Islet precursor cell (in vitro differentiated cells): Measurements from ENCODE around the gene CAMK2A.

Experiments
- DNase-seq: peaks from one replicate; pipeline ENCODE4 v3.0.0-alpha.2; 2018

The CAMK2A gene

DNA sequence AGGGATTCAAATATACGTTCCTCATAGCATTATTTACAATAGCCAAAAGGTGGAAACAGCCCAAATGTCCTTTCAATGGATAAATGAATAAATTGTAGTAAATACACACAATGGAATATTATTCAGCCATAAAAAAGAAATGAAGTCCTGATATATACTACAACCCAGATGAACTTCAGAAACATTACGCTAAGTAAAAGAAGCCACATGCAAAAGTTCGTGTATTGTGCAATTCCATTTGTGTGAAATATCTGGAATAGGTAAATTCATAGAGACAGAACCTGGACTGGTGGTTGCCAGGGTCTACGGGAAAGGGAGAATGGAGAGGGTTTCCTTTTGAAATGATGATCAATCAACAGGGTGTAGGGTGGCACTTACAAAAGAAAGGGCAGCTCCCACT, 25.7 kb upstream of the CAMK2A start:
- DNase-seq: no peak

DNA sequence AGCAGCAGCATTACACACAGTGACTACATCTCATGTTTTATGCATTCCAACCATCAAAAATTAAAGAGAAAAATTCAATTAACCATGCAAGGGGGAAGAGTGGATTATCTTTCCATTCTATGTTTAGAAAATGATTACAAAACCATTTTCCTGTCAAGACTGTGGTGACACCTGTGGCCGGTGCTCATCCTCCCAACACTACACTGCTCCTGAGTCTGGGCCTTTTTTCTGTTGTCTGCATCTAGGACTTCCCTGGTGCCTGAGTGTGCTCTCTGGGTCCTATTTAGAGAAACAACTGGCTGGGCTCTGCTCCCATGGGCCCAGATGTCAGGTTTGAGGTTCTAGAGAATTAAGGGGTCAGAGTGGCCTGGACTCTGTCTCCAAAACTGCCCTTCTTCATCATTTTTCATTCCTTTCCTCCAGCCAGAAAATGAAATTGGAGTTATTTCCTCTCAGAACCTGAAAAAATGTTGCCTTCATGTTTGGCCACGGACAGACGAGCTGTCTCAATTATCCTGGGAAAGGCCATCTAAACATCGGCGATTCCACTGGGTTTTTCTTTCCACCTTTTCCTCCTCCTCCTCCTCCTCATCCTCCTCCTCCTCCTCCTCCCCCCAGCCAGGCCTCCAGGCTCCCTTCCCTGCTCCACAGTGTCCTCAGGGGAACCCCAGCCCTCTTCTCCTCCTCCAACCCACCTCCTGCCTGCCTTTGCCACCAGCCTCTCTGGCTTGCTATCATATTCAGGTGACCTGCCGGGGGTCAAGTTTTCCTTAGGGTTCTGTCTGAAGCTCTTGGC, 24.5 kb upstream of the CAMK2A start:
- DNase-seq: no peak

DNA sequence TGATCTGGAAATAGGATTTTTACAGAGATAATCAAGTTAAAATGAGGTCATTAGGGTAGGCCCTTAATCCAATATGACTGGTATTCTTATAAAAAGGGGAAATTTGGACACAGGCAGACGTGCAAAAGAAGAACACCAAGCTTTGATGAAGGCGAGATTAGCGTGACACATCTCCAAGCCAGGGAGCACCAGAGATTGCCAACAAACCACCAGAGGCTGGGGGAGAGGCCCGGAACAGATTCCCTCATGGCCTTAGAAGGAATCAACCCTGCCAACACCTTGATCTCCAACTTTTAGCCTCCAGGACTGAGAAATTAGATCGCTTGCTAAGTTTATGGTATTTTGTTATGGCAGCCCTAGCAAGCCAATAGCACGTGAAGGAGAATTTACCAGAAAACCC, 23.9 kb upstream of the CAMK2A start:
- no peak for DNase-seq

DNA sequence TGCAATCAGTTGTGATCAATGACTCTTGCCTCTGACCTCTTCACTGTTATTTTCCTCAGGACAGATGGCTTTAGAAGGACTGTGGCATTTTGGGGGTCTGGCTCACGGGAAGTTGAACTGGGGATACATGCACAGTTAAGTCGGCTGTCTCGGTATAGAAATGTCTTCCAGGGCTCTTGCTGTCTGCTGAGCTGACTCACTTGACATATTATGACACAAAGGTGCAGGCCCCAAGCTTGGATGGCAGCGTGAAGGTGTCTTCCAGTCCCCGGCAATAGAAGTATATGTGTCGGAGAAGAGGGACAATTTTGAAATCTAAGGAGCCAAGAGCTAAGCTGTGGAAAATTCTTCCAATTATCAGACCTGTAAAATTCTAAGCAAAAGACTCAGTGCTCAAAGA, 22.9 kb upstream of the CAMK2A start:
- DNase-seq: no peak

DNA sequence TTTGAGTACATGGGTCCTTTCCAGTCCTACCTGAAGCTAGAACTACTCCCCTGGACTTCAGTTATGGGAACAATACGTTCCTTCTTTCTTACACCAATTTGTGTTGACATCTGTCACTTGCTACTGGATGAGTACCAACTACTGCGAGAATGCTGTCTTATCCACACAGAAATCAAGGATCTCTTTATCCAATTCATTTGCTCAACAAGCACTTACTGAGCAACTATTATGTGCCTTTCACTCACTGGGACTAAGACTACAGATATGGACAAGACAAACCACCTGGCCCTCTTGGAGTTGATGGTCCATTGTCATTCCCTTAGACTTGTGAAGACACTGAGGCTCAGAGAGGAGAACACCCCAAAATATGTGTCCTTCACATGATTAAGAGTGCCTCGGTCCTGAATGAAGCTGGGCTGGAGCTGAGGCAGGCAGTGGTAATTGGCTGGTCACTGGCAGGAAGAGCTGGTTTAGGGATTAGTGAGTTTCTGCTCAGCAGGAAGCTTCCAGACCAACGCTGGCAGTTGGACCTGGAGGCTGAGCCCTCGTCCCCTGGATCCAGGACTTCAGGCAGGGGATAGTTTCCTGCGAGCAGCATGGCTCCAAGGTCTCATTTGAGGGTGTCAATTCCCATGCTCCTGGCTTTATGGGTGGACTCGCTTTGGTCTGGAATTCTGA, 21.6 kb upstream of the CAMK2A start:
- no peak for DNase-seq

DNA sequence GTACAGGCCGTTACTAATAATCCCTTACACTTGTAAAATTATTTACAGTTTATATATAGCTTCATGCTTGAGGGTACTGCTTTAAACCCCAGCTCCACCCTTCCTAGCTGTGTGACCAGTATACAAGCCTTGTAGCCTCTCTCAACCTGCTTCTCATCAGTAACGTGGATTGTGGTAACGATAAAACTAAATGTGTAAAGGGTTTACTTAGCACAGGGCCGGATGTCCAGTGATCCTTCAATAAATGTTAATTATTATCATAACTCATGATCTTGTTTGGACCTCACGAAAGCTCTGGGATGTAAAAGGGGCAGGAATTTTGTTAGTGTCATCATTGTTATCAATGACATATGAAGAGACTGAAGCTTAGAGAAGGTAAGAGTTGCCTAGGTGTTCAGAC, 20.7 kb upstream of the CAMK2A start:
- DNase-seq: no peak

DNA sequence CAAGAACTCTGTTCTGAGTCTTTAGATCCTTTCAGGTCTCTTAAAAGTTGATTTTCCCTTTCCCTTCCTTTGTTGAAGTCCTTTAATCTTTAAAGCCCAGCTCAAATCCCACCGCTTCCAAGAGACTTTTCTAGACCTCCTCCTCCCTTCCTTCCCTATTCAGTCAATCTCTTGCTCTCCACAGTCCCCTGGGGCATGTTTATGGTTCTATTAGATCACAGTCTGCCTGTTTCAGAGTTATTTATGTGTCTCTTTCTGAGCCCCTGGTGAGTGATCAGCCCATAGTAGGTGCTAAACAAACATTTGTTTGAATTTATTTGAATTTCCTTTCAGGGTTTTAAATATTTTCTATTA, 20.3 kb upstream of the CAMK2A start:
- DNase-seq: no peak

DNA sequence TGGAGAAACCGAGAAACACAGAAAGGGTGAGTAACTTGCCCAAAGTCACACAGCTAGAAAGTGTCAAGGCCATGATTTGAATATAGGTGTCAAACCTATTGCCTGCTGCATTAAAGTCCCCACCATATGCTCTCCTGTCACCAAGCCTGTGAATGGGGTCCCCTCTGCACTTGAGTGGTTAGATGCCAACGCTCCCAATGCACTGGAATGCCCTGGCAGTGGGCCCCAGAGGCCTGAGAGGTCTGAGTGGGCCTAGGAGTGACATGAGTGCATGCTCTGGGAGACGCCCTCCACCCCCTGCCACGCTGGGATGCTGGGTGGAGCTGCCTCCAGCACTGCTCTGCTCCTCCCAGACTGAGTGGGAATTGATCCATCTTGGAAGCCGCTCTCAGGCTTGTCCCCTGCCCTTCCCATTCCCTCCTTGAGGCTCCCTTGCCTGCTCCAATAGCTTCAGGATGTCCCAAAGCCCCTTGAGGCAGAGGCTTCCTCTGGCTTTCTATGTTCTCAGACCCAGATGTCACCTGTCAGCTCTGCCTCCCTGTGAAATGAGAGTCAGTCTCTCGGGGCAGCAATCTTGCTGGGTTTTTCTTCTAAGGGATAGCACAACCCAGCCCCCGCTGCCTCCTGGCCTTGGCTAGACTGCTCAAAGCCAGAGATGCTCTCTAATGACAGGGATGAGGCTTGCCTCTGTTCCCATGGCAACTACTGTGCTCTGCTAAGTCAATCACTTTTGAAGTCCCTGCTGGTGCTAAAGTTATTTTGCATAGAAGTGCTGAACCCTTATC, 19.7 kb upstream of the CAMK2A start:
- DNase-seq: peak; percentile 86

DNA sequence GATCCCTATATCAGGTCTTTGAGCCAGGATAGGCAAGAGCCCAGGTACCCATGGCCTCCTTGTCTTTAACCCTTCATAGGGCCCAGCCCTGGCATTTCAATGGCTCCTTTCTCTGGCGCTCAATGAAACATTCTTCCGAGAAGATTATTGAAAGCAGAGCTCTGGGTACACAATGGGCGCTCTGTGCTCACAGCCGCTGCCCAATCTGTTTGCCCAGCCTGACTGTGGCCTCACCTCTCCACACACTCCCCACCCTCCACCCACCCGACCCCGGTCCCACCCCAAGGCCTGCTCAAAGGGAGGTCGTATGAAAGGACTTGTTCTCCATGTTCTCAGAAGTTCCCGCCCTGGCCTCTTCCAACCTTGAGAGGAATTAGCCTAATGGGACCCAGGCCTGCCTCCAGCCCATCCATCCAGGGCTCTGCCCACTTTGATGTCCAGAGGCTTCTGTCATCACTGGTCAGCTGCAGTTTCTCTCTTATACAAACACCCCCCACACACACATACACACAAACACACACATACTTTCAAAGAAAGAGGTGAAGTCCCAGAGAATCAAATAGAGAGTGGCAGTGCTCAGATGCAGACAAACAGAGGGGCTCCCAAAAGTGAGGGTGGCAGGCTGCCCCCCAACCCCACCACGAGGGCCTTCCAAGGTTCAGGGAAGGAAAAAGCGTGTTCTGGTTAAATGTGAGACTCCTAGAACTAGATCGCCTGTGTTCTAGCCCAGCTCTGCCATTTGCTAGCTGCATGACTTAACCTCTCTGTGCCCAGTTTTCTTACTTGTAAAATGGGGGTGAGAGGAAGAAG, 18.2 kb upstream of the CAMK2A start:
- no peak for DNase-seq

DNA sequence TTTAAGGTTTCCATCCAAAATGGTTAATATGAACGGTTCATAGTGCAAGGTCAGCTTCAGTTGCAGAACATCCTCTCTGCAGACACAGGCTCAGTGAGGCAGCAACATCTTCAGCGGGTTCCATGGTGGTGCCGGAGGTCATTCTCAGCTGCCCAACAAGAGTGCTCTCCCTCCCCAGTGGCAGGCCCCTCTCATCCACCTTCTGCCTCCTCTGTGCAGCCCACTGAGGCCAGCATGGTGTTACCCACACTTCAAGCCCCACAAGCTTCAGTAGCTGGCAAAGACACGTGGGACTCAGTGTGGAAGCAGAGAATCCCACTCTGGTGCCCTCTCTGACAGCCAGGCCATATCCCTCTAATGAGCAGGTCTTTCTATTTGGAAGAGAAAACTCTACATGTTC, 17.2 kb upstream of the CAMK2A start:
- no peak for DNase-seq

DNA sequence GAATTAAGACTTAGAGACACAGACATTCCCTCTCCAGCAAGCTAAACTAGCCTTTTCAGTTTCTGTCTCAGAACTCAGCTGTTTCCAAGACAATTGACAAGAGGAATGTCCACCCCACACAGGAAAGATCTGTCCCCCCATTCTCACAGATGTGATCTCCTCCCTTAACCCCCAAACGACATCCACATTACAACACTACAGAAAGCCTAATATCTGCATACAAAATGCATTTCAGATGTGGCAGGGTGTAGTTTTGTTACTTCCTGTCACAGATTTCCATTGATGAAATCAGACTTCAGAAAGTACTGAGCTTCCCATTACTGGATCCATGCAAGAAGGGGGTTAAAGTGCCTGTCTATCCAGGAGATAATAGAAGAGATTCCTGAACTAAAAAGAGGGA, 16.0 kb upstream of the CAMK2A start:
- DNase-seq: no peak

DNA sequence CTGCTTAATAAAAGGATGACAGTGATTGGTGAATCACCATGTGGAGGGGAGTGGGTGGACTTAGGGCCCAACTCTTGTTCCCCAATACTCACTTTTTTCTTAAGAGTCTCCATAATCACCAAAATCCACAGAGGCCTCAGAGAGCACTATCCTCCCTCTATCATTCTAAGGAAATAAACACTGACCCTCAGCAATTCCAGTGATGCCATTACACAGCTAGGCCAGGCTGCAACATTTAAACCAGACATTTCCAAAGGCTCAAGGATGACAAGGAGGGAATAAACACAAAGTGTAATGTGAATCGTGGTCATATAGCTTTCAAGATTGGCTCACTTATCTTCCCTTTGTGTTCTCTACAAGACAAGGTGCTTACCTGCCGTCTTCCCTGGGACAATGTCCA, 15.5 kb upstream of the CAMK2A start:
- DNase-seq: no peak

DNA sequence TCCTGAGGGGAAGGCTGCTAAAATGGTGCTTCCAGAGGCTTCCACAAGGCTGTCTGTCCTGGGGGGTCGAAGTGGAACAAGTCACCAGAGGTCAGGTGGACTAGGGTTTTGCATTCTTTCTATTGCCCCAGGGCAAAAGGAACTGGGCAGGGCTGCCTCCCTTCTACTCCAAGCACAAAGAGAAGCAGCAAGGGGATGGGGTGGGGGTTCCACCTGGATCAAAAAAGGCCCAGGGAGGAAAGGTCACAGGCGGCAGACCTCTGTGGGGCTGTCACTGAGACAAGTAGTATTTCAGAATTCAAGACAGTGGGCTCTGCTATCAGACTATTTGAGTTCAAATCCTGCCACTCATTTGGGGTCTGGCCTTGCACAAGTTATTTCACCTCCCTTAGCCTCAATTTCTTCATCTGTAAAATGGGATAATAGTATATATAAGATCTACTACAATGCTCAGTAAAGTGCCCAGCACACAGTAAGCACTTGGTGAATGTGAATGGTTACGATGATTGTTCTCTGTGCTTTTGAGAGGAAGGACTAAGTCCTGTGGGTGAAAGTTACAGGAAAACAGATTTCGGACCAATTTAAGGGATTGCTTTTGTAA, 15.0 kb upstream of the CAMK2A start:
- DNase-seq: no peak

DNA sequence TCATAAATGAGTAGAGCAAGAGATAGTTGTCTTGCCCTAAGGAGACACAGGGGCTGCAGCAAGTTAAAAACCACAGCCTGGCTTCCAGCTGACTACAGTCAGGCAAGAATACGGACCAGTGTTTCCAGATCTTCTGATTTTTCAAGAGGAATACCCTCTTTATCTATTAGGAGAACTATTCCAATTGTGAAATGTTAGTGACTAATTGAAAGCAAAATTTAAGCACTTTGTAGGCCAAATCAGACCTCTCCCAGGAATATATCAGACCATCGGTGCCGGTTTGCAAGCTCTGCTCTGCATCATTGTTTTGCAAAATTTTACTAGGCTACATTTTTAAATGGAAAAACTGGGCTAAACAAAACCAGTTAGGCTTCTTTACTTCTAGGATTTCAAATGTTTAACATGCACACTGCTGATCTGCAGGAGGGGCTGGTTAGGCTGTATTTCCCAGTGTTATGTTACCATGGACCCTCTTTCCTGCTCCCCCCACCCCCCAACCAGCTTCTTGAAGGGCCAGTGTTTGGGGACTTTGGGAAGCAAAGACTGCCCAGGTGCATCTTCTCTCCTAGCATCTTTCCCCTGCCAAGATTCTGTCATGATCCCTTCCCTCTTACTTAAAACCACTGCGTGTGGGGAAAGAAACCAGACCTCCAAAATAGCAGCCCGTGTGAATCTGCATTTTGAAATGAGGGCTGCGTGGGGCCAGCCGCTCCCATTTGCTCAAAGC, 14.2 kb upstream of the CAMK2A start:
- DNase-seq: no peak

DNA sequence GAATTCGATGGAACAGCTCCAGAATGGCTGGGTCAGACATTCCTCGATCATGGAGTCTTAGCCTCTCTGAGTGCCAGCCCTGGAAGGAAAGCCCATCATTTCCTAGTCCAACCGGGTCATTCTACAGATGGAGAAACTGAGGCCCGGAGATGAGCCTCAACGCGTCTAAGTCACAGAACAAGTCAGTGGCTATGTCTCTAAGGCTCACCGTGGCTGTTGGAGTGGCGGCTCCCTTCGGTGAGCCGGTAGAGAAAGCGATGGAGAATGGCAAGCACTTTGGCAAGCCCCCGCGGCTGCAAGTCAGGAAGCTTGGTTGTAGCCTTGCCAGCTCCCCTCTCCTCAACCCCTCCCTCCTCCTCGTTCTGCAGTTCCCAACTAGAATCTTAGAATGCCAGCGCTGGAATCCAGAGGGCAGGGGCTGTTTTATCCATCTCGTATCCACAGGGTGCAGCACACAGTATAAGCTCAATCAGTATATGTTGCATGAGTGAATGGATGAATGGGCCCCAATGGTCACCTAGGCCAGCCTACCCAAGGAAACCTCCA, 13.6 kb upstream of the CAMK2A start:
- DNase-seq: no peak

DNA sequence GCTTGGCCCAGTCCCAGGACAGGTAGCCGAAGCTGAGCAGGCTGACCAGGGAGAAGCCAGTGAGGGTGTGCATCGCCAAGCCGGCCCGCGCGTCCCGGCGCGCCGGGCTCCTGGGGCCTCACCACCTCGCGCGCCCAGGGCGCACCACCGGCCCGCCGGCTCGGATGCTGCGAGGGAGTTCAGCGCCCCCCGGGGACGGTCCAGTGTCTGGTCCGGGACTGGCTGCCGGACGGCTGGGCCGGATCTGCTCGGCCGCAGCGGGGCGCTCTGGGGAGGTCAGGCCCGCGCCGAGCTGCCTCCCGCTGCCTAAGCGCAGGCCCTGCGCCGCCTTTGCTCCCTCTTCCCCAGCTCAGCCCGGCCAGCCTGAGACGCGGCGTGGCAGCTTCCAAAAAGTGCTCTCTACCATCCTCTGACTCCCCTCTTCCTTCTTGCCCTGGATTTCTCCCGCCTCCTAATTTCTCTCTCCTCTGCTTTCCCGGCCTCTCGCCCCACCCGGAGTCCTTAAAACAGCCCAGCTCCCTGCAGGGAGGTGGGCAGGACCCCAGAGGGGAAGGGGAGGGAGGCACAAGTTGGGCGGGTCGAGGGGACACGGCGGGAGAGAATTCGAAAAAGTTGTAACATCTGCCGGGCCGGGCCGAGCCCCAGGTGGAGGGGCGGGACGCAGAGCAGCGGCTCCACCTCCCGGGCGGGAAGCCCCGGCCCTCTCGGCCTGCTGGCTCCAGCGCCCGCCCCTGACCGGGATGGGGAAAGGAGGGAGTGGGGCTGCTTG, 12.9 kb upstream of the CAMK2A start, which contains the start of gene ARSI:
Gene ARSI (minus strand): TSS at position 605 of the 769 bp plus-strand sequence. CDS start 532 bp downstream, at position 73.
- DNase-seq: peak; percentile 93

DNA sequence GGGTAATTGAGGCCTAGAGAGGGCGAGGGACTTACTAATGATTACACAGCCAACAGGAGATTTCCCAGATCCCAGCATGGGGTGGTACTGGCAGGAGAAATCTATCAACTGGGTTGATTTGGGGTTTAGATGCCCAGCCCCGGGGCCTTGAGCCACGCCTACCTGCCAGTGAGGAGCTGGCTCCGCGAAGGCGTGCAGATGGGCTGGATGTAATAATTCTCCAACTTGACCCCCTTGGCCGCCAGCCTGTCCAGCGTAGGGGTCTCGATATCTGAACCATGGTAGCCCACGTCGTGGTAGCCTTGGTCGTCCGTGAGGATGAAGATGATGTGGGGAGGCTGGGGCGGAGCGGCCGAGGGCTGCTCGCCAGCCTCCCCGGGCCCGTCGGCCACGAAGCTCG, 12.3 kb upstream of the CAMK2A start:
- DNase-seq: no peak

DNA sequence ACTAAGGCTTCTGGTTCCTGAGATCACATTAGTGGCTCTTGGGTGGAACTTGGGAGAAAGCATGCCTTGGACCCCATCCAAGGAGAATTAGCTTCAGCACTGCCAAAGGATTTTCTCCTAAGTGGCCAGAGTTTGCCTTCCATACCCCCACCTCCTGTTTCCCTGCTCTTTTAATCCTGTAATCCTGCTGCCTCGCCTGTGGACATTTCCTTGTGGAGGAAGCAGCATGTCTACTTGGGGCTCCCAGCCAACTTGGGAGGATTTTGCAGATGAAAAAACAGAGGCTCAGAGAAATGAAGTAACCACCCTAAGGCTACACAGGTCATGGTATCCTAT, 11.6 kb upstream of the CAMK2A start:
- DNase-seq: no peak

DNA sequence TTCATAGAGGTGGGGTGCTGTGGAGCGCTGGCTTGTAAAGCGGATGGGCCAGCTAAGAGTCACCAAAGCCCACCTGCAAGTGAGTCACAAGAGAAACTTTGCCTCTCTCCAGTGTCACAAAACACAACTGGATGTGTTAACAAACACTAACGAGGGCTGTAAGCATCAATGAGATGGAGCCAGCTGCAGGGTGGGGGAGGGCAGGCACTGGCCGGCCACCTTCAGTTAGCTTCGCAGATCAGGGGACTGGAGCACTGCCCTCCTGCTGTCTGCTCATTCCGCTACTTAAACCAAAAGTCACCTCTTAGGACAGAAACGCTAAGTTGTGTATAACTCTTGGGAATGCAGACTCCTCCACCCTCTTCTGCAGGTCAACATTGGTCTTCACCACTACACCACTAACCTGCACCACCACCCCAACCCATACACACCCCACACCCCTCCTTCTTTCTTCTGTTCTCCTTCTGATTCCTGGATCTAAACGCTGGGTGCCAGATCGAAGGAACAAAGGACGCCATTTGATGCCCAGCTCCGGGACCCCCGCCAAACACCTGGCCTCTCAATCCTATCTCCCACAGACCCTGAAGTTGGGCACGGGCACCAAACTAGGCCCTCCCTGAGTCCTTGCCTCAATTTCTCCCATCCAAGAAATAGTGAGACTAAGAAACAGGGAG, 11.1 kb upstream of the CAMK2A start:
- DNase-seq: no peak
